ENCODE measurements around the gene CD99L2. TPM values are rescaled to one million over a fixed set of nuclear protein-coding genes. Genes with fewer than 3 reads are reported as not detected.

The CD99L2 gene
- total RNA-seq, 2 donors from 2014 or later, result 75.6 to 83.8 TPM

DNA sequence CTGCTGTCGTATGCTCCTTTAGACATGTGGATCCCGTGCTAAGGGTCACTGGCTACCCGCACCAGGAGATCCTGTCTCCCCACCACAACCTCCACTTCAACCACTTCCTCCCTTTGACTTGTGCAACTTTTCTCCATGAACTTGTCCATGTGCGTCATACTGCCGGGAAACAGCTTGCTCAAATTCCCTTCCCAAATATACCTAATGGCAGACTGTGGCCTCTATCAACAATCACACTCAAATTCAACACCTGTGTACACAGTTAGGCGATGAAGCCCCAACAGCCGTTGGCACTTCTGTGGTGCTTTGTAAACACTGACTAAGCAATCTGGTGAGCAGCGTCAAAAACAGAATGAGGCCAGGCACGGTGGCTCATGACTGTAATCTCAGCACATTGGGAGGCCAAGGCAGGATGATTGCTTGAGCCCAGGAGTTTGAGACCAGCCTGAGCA lies 49.5 kb downstream of the CD99L2 start:
- H3K4me3 ChIP-seq, result no peak overlapping the region
- no peaks in the 10 kb centered on the region for H3K27me3 ChIP-seq (replicated peaks; ENCODE audit: insufficient read depth)
- DNase-seq (ENCODE audit: low spot score) (no peak), ATAC-seq (ENCODE audit: insufficient number of reproducible peaks, low FRiP score, low read depth) (no peak)
- H3K27ac ChIP-seq, result no peak overlapping the region
- no peaks in the 10 kb centered on the region for H3K4me1 ChIP-seq (ENCODE audit: control insufficient read depth in 1 of 2, low read depth in 2 of 2)
- no peaks in the 10 kb centered on the region for H3K9me3 ChIP-seq
- no peaks in the 10 kb centered on the region for H3K36me3 ChIP-seq
- TF ChIP-seq, protein P1, sequence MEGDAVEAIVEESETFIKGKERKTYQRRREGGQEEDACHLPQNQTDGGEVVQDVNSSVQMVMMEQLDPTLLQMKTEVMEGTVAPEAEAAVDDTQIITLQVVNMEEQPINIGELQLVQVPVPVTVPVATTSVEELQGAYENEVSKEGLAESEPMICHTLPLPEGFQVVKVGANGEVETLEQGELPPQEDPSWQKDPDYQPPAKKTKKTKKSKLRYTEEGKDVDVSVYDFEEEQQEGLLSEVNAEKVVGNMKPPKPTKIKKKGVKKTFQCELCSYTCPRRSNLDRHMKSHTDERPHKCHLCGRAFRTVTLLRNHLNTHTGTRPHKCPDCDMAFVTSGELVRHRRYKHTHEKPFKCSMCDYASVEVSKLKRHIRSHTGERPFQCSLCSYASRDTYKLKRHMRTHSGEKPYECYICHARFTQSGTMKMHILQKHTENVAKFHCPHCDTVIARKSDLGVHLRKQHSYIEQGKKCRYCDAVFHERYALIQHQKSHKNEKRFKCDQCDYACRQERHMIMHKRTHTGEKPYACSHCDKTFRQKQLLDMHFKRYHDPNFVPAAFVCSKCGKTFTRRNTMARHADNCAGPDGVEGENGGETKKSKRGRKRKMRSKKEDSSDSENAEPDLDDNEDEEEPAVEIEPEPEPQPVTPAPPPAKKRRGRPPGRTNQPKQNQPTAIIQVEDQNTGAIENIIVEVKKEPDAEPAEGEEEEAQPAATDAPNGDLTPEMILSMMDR (IDR thresholded peaks at IDR 0.05), result no peak

DNA sequence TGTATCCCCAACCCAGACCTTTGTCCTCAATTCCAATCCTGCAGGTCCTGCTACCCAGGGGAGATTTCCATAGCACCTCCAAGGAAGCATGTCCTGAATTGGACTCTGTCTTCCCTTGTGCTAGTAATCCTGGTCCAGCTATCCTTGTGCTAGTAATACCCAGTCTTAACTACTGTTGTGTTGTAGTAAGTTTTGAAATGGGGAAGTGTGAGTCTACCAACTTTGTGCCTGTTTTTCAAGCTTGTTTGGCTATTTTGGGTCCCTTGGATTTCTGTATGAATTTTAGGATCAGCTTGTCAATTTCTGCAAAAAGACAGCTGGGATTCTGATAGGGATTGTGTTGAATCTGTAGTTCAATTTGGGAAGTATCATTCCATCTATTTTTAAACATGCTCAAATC lies 51.4 kb downstream of the CD99L2 start:
- TF ChIP-seq, protein P1 (IDR thresholded peaks at IDR 0.05), result no peak
- H3K27ac ChIP-seq, result no peak overlapping the region

DNA sequence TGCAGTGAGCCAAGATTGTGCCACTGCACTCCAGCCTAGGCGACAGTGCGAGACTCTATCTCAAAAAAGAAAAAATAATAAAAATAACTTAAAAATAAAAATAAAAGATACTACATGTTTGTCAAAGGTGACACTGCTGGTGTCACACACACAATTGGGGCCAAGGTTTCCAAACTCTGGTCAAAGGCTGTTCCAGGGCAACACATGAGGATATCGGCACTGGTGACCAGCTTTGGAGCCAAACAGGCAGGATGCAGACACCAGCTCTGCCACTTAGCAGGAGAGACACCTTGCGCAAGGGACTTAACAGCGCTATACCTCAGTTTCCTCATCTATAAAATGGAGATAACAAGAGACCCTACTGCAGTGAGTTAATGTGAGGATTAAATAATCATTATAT lies 52.3 kb downstream of the CD99L2 start:
- Histone ChIP-seq H3K4me1 (ENCODE audit: control insufficient read depth in 1 of 2, low read depth in 2 of 2) (no peaks in the 10 kb centered on the region), H3K27ac (no peak overlapping the region), H3K36me3 (no peaks in the 10 kb centered on the region), H3K4me3 (no peak overlapping the region), H3K9me3 (no peaks in the 10 kb centered on the region), H3K27me3 (replicated peaks; ENCODE audit: insufficient read depth) (no peaks in the 10 kb centered on the region)
- ATAC-seq (ENCODE audit: insufficient number of reproducible peaks, low FRiP score, low read depth) (no peak), DNase-seq (ENCODE audit: low spot score) (no peak)
- TF ChIP-seq, protein P1 (IDR thresholded peaks at IDR 0.05), result no peak

More for the DNA sequence above, 51.4 kb downstream of the CD99L2 start:
- Histone ChIP-seq H3K9me3 (no peaks in the 10 kb centered on the region), H3K36me3 (no peaks in the 10 kb centered on the region), H3K4me1 (ENCODE audit: control insufficient read depth in 1 of 2, low read depth in 2 of 2) (no peaks in the 10 kb centered on the region), H3K27me3 (replicated peaks; ENCODE audit: insufficient read depth) (no peaks in the 10 kb centered on the region), H3K4me3 (no peak overlapping the region)
- ATAC-seq (ENCODE audit: insufficient number of reproducible peaks, low FRiP score, low read depth) (no peak), DNase-seq (ENCODE audit: low spot score) (no peak)

DNA sequence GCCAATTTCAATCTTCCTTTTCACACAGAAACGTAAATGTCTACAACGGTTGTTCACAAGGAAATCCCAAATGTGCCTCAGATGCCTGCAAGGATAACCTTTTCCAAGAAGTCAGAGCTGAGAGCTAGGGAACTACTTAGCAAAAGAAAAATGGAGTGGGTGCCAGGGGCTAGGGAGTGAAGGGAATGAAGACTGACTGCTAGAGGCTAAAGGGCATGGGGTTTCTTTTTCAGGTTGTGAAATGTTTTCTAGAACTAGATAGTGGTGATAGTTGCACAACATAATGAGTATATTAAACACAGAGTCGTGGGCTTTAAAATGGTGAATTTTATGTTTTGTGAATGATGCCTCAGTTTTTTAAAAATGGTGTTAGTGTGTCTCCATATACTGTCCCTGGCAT lies 53.4 kb downstream of the CD99L2 start:
- TF ChIP-seq, protein P1 (IDR thresholded peaks at IDR 0.05), result no peak
- H3K27ac ChIP-seq, result no peak overlapping the region
- H3K4me1 ChIP-seq (ENCODE audit: control insufficient read depth in 1 of 2, low read depth in 2 of 2), result no peaks in the 10 kb centered on the region
- no peaks in the 10 kb centered on the region for H3K9me3 ChIP-seq
- no peak overlapping the region for H3K4me3 ChIP-seq
- ATAC-seq (ENCODE audit: insufficient number of reproducible peaks, low FRiP score, low read depth) (no peak), DNase-seq (ENCODE audit: low spot score) (no peak)
- no peaks in the 10 kb centered on the region for H3K36me3 ChIP-seq
- no peaks in the 10 kb centered on the region for H3K27me3 ChIP-seq (replicated peaks; ENCODE audit: insufficient read depth)

DNA sequence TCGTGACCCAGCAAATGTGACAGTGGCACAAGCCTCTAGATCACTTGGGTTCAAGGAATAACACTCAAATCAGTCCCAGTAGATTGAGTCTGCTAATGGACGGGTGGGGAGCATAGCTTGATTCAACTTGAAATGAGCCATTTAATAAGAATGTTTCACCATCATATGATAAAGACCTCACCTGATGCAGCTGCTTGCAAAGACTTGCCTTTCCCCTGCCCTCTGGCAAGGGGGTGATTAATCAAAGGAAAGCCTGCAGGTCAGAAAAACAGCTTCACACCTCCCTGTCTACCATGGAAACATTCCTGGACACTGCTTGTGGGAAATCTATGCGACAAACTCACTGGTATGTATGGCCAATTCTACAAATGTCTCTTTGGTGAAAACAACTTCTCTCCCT lies 54.5 kb downstream of the CD99L2 start:
- ATAC-seq (ENCODE audit: insufficient number of reproducible peaks, low FRiP score, low read depth), result no peak

More for the DNA sequence above, 54.5 kb downstream of the CD99L2 start:
- Histone ChIP-seq H3K9me3 (no peaks in the 10 kb centered on the region), H3K4me1 (ENCODE audit: control insufficient read depth in 1 of 2, low read depth in 2 of 2) (no peaks in the 10 kb centered on the region), H3K27me3 (replicated peaks; ENCODE audit: insufficient read depth) (no peaks in the 10 kb centered on the region), H3K27ac (no peak overlapping the region), H3K4me3 (no peak overlapping the region), H3K36me3 (no peaks in the 10 kb centered on the region)
- TF ChIP-seq, protein P1 (IDR thresholded peaks at IDR 0.05), result no peak
- no peak for DNase-seq (ENCODE audit: low spot score)

Data from thoracic aorta (tissue), 2 donors.